Measurements from ENCODE around the gene GXYLT1. TPM values are rescaled to one million over a fixed set of nuclear protein-coding genes. Genes with fewer than 3 reads are reported as not detected.
"Not testable (repeated sequence)": the region's sequence is repeated elsewhere in the genome, so short reads cannot be mapped to it uniquely, and the experiment has no call there.

The GXYLT1 gene
- total RNA-seq, 1 donor from 2014 or later: 7.3 TPM

DNA sequence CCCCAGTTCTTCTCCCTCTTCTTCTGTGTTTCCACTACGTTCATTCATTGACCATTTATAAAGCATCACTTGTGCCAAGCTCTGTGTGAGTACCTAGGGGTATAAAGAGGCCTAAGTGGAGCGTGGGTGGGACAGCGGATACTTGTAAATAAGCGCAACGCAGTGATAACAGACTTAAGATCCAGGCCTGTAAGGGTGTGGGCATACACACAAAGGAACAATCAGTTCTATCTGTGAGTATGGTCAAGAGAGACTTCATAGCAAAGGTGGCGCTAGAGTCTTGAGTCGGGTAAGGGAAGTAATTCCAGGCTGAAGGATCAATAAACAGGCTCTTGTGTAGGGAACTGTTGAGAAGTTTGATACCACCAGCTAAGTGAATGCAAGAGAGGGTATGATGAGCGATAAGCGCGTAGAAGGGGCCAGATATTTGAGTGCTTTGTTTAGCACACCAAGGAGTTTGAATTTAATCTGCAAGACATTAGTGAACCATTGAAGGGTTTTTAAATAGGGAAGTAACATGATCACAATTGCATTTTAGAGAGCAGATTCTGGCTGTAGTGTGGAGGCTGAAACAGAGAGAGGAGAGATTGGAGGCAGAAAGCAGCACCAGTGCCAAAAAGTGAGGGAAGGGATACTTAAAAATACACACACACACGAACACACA lies 1.0 kb upstream of the GXYLT1 start:
- DNase-seq (ENCODE audit: low spot score in 2 of 2) (no peak), FAIRE-seq (no peak)

DNA sequence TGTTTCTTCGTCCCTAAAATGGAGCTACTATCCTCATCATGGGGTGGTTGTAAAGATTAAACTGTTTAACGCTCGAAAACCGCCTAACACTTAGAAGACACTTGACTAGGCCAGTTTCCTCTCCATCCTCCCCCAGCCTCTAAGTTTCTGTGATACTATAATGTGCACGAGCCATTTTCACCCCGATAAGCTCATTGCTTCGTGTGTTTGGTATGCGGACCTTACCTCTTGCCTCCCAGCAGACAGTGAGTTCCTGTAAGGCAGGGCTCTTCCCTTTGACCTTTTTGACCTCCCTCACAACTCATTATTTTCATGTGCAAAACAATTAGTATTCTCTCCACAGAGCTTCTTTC lies 499 bp upstream of the GXYLT1 start:
- FAIRE-seq (no peak), DNase-seq (ENCODE audit: low spot score in 2 of 2) (peak in 1 of 2 donors; percentile 6)

DNA sequence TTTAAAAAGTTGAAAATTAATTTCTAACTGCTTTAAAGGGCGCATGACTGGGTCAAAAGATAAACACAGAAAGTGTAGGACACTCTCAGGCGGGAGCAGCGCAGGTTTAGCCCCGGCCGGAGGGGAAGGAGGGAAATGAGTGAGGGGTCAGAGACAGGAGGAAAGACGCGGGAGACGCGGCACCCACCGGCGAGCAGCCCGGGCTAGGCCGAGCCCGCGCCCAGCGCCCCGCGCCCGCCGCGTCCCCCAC lies 591 bp downstream of the GXYLT1 start:
- no peak for DNase-seq (ENCODE audit: low spot score in 2 of 2)
- no peak for FAIRE-seq

DNA sequence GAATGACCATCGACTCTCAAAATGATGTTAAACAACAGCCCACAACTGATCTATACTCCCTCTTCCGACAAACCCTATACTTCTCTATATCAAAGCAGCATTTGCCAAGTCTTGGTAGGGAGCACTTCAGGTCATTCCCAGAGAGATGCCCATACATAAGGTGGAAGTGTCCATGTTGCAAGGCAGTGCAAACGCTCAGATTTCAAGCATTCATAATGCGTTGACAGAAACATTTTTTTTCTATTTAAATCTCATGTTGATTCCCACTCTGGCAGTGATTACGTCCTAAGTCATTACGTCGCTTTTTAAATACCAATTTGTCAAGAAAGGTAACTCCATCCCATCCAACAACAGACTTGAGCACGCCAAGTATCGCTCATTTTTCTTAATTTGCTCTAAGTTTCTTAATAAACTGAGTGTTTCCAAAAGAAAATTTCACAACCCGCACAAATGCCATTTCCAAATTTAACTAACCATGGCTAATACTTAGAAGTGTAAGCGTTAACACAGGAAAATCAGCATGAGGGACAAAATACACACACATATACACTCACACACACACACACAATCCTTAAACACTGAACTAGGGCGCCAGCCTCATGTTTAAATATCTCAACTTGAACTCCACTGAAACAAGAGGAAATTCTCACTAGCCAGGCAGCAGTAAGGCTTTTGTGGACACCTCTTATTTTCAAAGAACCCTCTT lies 1.1 kb downstream of the GXYLT1 start:
- FAIRE-seq: no peak

DNA sequence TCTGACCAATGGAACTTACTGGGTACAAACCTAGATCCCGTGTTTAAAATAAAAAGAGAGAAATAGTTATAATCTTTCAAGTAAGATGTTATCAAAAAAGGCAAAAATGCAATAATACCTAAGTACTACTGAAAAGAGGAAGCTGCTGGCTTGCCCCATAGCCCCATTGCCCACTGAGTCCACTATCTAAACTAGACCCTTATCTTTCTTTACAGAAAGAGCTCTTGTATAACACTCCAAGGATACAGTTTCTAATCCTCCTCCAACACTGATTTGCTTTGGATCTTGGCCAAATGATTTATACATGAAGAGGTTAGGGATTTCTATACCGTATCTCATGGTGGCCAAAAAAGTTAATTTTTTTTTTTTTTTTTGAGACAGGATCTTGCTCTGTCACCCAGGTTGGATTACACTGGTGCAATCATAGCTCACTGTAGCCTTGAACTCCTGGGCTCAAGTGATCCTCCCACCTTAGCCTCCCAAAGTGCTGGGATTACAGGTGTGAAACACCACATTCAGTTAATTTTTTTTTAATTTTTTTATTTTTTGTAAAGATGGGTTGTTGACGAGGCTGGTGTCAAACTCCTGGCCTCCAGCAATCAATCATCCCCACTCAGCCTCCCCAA lies 2.6 kb downstream of the GXYLT1 start:
- no peak for DNase-seq (ENCODE audit: low spot score in 2 of 2)
- no peak for FAIRE-seq

More for the DNA sequence above, 1.1 kb downstream of the GXYLT1 start:
- peak in 1 of 2 donors; percentile 11 for DNase-seq (ENCODE audit: low spot score in 2 of 2)

DNA sequence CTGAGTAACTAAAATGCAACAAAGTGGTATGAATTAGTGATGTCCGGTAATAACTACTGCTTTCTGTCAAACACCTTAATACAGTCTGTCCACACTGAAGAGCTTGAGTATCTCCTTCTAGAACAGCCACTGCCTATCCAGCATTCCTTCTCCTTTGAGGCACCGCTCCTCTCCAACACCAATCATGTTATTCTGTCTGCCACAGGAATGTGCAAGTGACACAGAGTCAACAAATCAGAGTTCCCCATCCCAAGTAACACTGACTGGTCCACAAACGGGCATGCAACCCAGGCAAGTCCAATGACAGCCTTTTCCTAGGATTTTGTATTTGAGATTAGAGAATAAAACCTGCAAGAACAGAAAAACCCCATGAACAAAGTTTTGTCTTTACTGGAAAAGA lies 3.8 kb downstream of the GXYLT1 start:
- DNase-seq (ENCODE audit: low spot score in 2 of 2) (no peak), FAIRE-seq (no peak)

DNA sequence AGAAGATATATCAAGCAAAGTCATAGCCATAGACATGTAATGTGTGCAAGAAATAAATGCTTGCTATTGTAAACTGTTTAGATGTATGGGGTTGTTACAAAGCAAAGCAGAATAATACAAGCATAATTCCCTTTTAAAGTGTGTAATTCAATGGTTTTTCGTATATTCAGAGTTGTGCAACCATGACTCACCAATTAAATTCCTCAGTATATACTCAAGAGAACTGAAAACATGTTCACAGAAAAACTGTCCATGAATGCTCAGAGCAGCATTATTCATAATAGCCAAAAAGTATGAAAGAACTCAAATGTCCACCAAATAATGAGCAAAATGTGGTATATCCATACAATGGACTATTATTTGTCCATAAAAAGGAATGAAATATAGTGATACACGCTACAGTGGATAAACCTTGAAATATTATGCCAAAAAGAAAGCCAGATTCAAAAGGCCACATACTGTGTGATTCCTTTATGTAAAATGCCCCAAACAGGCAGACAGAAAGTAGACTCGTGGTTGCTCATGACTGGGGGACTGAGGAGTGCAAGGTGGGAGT lies 9.3 kb downstream of the GXYLT1 start:
- no peak for FAIRE-seq
- DNase-seq (ENCODE audit: low spot score in 2 of 2): no peak

DNA sequence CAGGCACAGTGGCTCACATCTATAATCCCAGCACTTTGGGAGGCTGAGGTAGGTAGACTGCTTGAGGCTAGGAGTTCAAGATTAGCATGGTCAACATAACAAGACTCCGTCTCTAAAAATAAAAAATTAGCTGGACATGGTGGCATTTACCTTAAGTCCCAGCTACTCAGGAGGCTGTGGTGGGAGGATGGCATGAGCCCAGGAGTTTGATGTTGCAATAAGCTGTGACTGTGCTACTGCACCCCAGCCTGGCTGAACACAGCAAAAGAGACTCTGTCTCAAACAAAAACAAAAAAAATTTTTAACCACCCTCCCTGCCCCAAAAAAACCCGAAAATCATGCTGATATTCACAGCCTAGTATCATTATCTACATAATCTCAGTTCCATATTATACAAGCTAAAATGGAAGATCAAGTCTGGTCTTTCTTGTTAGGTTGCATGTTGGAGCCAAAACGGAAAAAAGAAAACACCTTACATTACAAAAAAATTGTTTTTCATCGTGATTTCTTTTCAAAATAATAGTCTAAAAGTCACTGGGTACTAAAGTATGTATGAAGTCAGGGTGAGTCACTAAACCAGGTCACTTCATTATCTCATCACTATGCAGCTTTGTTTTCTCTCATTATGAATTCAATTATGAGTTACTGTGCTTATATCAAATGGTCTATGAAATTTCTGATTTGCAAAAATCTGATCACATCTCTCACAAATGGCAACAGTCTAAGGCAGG lies 13.8 kb downstream of the GXYLT1 start:
- DNase-seq (ENCODE audit: low spot score in 2 of 2) (no peak), FAIRE-seq (no peak)

DNA sequence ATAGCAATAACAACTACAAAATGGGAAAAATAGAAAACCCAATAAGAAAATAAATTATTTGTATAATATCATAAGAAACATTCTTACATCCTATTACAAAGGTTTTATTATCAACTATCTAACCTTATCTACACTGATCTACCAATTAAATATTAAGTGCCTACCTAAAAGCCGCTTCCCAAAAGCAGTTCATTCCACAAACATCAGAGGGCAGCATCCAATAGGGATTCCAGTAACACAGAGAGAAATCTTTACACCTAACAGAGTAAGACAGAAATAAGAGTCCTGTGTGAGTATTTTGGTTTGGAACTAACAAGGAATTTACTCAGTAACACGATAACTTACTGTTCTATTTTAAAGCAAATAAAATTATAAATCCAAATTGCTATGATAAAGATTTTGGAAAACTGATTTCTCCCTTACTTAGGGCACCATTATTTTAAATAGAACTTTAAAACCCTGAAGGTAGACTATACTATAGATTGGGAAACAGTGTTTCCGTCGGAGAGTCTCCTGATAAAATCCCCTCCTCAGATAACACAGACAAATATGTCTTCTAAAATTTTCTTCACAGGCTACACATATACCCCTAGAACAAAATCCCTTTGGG lies 15.0 kb downstream of the GXYLT1 start:
- FAIRE-seq (peak; percentile 87), DNase-seq (ENCODE audit: low spot score in 2 of 2) (peak in 1 of 2 donors; percentile 31)

DNA sequence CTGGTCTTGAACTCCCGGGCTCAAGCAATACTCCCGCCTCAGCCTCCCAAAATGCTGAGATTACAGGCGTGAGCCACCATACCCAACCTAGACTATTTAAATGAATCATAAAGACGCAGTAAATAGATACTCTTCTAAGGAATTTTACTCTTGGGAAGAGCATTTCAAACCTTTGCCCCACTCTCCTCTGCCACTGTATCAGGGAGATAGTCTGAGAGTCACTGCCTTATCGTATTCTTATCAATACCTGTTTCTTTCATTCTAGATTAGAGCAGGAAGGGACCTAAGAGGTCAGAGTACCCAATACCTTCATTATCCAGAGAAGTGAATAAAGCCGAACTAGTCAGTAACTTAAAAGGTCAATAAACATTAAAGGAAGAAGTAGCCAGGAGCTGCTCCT lies 15.8 kb downstream of the GXYLT1 start:
- DNase-seq (ENCODE audit: low spot score in 2 of 2): no peak
- FAIRE-seq: no peak

DNA sequence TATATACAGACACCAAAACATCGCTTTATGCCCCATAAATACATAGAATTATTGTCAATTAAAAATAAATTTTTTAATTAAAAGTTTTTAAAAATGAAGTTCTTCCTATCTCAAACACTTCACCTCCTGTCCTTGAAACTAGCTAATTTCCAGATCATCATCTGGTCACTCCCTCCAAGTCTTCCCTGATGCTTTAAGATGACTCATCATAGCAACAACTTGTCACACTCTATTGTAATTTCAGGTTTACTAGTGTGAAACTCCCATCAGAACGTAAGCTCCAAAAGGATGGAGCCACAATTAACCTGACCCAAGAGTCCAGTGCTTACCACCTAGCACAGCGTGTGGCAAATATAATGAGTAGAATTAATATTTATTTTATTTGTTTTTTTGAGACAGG lies 16.3 kb downstream of the GXYLT1 start:
- FAIRE-seq: no peak
- no peak for DNase-seq (ENCODE audit: low spot score in 2 of 2)

DNA sequence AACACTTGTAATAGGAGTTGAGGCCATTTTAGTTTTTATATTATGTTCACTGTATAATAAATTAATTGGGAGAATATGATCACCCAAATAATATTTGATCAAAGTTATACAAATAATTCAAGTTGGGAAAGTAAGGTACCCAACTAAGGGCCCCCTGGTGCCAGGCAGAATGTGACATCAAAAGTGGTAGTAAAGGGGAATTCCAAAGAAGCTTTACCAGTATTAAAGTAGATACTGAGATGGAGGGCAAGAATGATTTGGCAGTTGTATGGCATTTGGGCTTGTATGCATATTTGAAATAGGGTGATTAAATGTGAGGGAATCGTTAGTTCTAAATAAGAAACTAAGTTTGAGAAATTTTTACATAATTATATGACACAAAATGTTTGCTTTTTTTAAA lies 17.7 kb downstream of the GXYLT1 start:
- FAIRE-seq (no peak), DNase-seq (ENCODE audit: low spot score in 2 of 2) (no peak)

DNA sequence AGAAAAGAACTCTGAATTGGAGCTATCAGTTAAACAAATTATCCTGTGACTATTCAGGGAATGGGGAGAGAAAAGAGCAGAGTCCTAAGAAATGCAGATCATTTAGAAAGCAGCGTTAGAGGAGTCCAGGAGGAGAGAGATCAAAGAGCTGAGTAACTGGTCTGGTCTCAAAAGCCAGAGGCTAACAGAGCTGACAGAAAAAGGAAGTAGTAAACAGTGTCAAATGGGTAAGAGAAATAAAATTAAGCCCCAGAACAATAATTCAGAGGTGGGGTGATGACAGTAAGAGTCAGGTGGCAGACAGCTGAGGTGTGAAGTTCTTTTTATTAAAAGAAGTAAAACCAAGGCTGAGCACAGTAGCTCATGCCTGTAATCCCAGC lies 19.3 kb downstream of the GXYLT1 start:
- no peak for FAIRE-seq
- DNase-seq (ENCODE audit: low spot score in 2 of 2): no peak

DNA sequence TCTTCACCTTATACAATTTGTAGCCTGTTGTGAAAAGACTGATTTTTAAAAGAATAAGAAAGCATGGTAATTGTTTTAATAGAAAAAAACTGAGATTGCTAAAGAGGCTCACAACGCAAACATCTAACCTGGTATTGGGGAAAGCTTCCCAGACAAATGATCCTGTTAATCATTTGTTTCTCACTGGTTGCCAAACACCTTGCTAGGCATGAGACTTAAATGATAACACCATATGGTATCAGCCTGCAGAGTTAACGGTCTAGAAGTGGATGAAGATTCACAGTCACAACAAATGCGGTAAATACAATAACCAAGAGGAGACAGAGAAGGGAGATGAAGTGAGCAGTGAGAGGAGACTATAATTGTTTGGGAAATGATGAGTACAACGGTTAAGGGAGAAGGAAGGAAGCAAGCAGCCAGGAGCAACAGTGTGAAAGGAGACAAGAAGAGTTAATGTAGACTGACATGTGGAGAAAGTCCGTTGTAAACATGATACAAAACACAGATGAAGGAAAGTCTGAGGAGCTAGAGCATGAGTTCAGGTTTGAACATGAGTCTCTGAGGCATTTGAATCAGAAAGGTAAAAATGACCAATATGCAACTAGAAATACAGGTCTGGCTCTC lies 19.8 kb downstream of the GXYLT1 start:
- FAIRE-seq (no peak), DNase-seq (ENCODE audit: low spot score in 2 of 2) (no peak)

DNA sequence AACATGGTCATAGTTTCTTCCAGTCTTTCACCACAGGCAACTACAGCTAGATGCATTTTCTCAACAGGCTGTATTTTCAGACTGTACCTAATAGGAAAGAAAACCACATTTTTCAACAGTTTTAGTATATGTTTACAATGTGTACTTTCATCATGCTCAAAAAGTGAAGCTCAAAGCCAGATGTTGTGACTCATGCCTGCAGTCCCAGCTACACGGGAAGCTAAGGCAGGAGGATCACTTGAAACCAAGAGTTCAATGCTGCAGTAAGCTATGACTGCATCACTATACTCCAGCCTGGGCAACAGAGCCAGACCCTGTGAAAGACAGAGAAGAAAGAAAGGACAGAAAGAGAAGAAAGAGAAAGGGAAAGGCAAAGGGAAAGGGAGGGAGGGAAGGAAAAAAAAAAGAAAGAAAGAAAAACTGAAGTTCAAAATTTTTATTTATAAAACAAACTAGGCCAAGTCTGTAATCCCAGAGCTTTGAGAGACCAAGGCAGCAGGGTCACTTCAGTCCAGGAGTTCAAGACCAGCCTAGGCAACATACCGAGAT lies 25.5 kb downstream of the GXYLT1 start:
- FAIRE-seq (no peak), DNase-seq (ENCODE audit: low spot score in 2 of 2) (no peak)

DNA sequence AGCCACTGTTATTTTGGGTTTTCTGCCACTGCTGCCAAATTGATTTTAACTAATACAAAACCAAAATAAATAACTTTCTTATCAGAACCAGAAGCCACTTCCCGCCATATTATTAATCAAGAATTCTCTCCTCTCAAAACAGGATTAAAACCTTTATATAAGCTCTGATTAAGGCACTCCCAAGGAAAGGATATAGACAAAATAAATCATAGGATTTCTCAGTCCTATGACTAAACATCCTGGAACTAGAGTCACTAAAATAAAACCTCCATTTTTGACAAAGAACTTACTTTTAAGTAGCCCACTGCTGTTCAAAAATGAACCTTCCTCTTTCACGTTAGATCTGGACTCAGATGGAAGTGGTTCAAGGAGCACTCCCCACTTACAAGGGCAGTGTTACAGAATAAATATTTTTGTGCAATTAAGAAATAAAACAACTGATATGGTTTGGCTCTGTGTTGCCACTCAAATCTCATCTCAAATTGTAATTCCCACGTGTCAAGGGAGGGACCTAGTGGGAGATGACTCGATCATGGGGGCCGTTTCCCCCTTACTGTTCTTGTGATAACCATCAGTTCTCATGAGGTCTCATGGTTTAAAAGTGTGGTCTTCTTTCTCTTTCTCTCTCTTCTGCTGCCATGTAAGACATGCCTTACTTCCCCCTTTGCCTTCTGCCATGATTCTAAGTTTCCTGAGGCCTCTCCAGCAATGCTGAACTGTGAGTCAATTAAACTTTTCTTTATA lies 26.4 kb downstream of the GXYLT1 start:
- no peak for FAIRE-seq

DNA sequence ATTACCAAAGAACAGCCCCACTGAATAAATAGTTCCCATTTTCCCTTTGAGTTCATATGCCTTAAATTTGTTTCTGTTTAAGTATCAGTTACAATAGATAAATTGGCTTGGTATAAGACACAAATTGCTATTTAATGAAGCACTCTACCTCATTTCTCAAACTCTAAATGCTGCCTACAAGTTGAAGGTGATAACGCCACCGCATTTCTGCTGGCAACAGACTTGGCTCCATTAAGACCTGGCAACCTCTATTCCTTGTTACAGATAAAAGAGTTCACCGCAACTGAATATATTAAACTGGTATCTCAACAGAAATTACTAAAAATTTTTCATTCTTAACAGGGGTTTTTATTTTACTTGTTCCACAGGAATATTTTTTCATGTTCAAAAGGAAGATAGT lies 35.6 kb downstream of the GXYLT1 start:
- FAIRE-seq (no peak), DNase-seq (ENCODE audit: low spot score in 2 of 2) (no peak)

More for the DNA sequence above, 26.4 kb downstream of the GXYLT1 start:
- no peak for DNase-seq (ENCODE audit: low spot score in 2 of 2)

DNA sequence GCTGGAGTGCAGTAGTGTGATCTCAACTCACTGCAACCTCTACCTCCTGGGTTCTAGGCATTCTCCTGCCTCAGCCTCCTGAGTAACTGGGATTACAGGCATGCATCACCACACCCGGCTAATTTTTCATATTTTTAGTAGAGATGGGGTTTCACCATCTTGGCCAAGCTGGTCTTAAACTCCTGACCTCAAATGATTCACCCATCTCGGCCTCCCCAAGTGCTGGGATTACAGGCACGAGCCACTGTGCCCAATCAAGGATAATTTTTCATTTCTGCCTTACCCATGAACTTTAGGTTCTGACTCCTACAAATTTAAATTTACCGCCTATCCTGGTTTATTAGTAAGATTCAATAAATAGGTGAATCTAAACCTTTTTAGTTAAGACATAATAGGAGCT lies 37.9 kb downstream of the GXYLT1 start:
- not testable (repeated sequence) for FAIRE-seq

DNA sequence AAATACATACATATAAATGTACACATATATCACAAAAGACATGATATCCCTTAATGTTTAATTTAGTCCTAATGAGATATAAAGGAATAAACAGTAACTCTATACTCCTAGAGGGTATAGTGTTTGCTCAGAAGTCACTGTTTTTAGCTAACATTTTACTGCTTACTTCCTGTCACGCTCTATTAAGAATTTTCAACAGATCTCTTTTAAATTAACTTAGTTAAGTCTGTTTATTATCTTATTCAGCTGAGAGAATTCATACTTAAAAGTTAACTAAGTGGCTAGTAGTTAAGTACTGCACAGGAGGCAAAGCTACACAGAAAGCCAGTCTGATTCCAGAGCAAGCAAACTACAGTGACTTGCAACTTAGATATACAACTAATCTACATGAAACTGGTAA lies 39.9 kb downstream of the GXYLT1 start:
- DNase-seq (ENCODE audit: low spot score in 2 of 2) (no peak), FAIRE-seq (no peak)

More for the DNA sequence above, 37.9 kb downstream of the GXYLT1 start:
- DNase-seq (ENCODE audit: low spot score in 2 of 2): not testable (repeated sequence)

Measured in frontal cortex (tissue), 4 donors.